G401 (cell line): ENCODE data around the gene MARK3. TPM values are rescaled to one million over a fixed set of nuclear protein-coding genes. Genes with fewer than 3 reads are reported as not detected.
A peak's percentile ranks its signal among the peaks of the same experiment; 100 is the strongest.

ENCODE experiments used
- DNase-seq: peaks from one replicate; pipeline ENCODE4 v3.0.0-alpha.2; 2015; ENCODE audit warnings: low spot score
- in situ Hi-C: cut with HindIII; loops from 2 replicates; pipeline ENCODE4 v1.10.0; 2016; ENCODE audit warnings: low sequenced_read_pairs, mixed read lengths
- total RNA-seq: library from RNA; depleted of rRNA; stranded (reverse); fragments of >200 nt; shearing (Covaris generic); gene quantifications from 2 replicates; pipeline ENCODE4 v1.2.3, GENCODE V29; 2014

MARK3 gene
- total RNA-seq, 1 experiment from 2014 or later: 84.8 TPM

GRCh38 chr14:103527408-103528145 is 142.4 kb downstream of the MARK3 start:
- in situ Hi-C loops: no loop called here
- no peak for DNase-seq

DNA sequence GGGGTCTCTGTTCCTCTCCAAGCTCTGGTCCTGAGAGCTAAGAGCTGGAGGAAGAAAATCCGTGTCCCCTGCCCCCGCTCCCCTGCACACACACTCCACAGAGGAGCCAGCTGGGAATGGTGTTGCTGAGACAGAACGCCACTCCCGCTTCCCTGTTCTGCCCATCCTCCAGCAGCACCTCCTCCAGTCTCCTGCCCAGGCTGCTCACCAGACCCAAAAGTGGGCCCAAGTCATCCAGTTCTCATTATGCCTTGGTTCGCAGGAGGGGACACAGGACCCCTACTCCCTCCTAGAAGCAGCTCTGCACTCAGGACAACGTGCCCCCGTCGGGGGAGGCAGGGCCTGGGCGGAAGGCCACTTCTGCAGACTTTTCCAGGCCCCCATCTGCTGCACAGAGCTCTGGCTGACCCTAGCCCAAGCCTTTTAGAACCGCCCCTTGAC is 143.0 kb downstream of the MARK3 start:
- DNase-seq: peak; percentile 67
- in situ Hi-C loops: no loop called here

DNA sequence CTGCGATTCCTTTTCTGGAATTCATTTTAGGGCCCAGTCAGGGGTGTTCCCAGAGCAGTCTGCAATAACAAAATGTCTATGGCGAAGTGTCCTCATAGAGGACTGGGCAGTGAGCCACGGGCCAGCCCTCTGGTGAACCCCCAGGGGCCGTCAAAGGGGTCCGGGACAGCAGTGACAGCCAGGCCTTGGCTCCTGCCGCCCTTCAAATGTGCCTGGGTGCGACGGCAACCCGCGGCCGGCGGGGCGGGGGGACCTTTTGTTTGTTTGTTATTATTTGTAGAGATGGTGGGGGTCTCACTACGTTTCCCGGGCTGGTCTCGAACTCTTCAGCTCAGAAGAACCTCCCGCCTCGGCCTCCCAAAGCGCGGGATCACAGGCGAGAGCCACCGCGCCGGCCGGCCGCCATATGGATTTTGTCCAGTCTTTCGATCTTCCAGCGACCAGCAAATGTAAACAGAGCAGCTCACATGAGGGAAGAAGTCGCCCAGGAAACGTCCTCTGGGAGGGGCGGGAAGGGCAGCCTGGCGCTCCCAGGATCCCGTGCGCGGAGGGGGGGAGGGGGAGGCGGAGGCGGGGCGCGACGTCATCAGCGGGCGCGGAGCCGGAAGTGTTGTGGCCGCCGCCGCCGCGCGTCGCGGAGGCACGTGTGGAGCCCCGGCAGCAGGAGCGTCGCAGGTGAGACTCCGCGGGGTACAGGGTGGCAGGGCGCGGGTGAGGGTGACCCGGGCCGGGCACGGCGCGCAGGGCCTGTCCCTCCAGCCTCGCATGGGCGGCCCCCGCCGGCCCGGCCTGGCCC is 143.6 kb downstream of the MARK3 start, which contains the start of gene TRMT61A:
Gene TRMT61A (plus strand): TSS at position 610 of the 796 bp plus-strand sequence. CDS start 783 bp downstream, outside the sequence.
- DNase-seq: peak; percentile 91
- in situ Hi-C loops: no loop called here

DNA sequence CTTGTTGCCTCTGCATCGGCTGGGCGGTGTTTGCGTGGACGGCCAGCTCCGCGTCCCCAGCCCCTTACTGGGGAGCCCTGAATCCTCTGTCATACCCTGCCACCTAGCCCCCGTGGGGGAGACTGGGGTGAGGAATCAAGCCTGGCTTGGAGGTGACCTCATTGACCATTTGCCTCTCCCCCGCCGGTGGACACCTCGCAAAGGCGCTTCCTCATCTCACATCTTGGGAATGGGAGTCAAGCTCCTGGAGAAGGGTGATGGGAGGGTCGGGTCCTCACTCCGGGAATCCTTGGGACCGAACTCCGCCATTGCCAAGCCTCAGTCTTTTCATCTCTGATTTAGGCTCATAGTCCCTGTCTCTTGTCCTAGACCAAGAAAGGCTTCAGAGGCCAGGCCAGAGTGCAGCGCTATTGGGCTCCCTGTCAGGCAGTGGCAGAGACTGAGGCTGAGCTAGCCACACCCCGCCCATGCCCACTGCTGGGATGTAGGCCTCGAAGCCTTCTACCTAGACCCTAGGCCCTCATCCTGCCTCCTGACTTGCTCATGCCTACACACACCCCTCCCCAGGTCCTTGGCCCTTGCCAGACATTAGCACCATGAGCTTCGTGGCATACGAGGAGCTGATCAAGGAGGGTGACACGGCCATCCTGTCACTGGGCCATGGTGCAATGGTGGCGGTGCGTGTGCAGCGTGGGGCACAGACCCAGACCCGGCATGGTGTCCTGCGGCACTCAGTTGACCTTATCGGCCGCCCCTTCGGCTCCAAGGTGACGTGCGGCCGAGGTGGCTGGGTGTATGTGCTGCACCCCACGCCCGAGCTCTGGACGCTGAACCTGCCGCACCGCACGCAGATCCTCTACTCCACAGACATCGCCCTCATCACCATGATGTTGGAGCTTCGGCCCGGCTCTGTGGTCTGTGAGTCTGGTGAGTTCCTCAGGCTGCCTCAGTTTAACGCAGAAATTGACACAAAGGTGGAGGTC is 144.5 kb downstream of the MARK3 start:
- no peak for DNase-seq
- in situ Hi-C loops: no loop called here

DNA sequence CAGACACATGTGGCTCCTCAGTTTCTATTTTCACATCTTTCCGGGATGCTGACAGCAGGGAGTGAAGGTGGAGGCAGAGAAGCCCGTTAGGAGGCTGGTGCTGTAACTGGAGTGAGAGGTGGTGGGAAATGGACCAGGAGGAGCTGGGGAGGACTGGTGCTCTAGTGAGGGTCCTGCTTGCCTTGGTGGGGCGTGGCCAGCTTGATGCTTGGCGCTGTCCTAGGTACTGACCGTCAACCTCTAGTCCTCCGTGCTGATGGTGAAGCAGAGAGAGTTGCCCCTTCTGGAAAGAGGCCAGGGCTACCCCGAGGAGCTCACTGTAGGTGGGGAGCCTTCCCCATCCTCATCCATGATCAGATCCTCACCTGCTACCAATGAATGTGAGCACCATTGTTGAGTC is 145.2 kb downstream of the MARK3 start:
- no peak for DNase-seq
- in situ Hi-C loops: no loop called here

- DNase-seq: no peak
- in situ Hi-C loops: no loop called here
Measured at GRCh38 chr14:103530831-103531230, 145.6 kb downstream of the MARK3 start.

DNA sequence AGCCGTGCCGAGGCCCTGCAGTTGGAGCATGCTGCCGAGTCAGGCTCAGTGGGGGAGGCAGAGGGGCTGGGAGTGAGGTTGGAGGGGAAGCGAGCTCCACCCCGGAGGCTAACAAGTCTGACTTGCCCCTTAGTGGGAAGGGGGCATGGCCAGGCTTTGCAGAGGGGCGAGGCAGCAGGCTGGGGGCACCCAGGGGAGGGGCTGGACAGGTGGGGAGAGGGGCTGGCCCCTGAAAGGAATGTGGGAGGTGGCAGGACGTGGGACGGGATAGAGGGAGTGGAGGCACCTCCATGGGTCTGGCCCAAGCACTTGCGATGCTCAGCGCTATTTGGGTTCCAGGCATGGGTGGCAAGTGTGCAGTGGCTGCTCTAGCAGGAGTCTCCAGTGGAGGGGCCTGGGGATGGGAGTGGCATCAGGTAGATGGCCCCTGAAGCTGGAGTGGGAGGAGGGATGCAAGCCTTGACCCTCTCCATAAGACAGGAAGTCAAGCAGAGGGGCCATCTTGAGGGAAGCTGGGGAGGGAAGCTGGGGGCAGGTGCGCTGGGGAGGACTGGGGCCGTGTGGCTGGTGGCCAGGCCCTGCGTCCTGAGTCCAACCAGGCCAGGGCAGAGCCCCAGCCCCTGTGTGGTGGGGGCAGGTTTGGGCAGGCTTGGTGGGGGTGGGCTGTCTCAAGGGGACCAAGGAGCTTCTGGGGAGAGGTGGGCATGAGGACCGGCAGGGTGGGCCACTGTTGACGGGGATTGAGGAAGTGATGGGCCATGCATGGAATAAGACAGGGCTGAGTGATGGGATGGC is 146.4 kb downstream of the MARK3 start:
- in situ Hi-C loops: no loop called here
- DNase-seq: no peak

GRCh38 chr14:103532216-103533136 is 147.3 kb downstream of the MARK3 start:
- no peak for DNase-seq
- in situ Hi-C loops: no loop called here

GRCh38 chr14:103533137-103533998 is 148.2 kb downstream of the MARK3 start:
- in situ Hi-C loops: no loop called here
- DNase-seq: no peak

DNA sequence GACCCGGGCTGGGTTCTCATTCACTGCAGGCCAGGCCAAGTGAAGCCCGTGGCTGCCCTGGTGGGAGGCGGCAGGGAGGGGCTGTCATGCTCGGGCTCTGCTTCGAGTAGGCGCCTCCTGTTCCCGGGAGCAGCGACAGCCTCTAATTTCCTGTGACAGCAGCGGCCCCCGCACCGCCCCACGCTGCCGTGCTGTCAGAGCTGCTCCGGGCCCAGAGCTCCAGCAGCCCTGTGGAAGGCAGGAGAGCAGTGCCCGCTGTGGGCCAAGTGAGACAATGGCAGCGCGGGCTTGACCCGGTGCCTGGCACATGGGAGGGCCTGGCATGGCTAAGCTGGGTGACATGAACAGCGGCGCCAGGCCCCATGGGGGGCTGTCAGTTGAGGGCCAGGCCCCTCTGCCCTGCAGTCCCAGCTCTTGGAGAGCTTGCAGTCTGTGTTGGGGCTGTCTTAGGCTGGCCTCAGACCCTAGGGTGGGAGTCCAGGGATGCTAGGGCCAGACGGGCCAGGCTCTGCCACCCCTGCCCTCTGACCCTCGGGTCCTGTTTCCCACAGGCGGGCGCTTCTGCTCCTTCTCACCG is 148.9 kb downstream of the MARK3 start:
- in situ Hi-C loops: no loop called here
- DNase-seq: peak; percentile 87

GRCh38 chr14:103534576-103535061 is 149.4 kb downstream of the MARK3 start:
- in situ Hi-C loops: no loop called here
- peak; percentile 72 for DNase-seq

DNA sequence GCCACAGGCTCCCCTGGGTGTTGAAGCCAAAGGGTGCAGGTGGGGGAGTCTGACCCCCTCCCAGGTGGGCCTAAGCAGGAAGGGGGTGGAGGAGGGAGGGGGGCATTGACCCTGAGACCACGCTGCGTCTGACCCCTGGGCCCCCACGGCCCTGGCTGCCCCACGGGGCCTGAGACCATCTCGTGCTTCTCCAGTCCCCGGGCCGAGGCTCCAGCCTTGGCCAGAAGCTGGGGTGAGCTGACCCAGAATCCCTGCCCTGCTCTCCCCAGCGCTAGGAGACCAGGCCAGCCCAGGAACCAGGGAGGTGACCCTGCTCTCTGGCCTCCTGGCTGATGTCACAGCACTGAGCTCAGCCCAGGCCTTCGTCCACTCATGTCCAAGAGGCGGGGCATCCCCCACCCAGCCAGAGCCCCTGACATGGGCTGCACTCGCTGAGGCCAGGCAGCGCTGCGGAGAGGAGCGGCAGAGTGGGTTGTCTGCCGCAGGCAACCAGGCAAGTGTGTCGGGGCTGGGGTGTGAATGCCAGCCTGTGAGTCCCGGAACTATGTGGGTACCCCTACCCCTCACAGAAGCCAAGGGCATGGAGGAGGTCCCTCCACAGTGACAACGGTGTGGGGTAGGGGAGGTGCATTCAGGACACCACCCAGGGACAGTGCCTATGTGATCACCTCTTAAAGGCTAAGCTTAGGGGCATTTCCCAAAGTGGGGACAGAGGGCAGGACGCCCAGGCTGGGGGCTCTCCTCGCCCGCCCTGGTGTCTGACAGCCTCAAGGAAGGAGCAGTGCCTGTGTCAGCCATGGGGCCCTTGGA is 150.1 kb downstream of the MARK3 start:
- DNase-seq: no peak
- in situ Hi-C loops: no loop called here

GRCh38 chr14:103535891-103536565 is 150.8 kb downstream of the MARK3 start:
- in situ Hi-C loops: no loop called here
- DNase-seq: no peak

DNA sequence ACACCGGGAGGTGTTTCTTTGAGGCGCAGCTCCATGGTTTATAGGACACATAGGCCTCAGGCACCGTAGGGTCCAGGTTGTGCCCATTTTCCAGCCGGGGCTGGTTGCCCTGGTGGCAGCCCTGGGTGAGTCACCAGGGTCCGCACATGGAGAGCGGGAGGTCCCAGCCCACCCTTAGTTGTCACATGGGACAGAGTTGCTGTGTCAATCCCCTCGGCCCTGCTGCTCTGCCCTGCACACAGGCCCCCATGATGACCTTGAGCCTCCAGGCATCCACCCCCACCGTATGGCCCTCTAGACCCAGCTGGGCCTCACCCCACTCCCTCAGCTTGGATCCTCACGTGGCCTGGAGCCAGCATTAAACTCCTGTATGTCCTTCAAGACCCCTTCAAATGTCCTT is 151.5 kb downstream of the MARK3 start:
- no peak for DNase-seq
- in situ Hi-C loops: no loop called here
